ENCODE results near the gene TTC9B.

TTC9B gene

GRCh38 chr19:40247735-40248262 lies 29.6 kb upstream of the TTC9B start:
- DNase-seq (ENCODE audit: low read depth), result no peak

GRCh38 chr19:40247178-40247577 lies 29.0 kb upstream of the TTC9B start:
- DNase-seq (ENCODE audit: low read depth), result no peak

DNA sequence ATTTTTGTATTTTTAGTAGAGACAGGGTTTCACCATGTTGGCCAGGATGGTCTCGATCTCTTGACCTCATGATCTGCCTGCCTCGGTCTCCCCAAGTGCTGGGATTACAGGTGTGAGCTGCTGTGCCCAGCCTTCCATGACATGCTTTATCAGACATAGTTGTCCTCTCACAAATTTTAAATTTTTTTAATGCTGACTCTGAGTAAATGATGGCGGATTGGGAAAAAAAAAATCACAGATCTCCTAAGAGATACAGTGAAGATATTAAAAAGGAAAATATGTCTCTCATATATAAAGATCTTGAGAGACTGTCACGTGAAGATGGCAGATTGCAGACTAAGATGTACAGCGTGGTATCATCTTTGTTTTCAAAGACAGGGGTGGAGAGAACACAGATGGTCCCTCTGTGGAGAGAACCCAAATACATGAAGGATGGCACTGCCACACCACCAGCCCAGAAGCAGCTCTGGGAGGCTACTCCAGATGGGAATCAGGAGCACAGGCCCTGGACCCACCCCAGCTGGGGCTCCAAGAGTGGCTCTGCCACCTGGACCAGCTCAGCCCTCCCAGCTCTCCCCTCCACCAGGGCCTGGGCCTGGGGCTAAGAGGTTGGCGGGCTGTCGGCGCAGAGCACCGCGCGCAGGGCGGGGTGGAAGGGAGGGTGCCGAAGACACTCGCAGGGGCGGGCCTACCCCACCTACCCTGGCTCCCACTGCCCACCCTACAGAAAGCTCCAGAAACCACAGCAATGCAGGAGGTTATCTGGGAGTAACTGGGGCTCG lies 28.3 kb upstream of the TTC9B start:
- no peak for DNase-seq (ENCODE audit: low read depth)

DNA sequence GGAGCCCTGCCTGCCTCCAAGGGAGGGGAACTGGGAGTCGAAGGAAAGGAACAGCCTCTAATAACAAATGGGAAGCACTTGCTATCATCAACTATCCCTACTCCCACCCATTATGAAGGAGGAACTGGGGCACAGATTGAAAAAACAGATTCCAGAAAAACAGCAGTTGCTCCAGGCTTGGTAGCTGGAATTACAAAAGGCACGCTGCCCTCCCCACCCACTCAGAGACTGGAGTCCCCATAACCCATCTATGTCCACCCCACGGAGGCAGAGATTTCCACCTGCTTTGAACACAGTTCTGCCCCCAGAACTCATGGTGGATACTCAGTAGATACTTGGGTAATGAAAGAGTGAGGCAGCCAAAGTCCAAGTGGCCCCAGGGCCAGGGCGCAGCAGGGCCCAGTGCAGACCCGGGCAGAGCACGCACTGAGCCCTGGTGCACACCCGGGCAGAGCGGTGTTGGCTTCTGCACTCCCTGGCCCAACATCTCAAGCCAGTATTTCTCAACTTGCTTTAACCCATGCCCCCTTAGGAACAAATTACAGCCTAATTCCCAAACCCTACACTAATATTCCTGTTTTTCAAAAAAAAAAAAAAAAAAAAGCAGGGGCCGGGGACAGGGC lies 27.4 kb upstream of the TTC9B start:
- no peak for DNase-seq (ENCODE audit: low read depth)

GRCh38 chr19:40244579-40245317 lies 26.6 kb upstream of the TTC9B start:
- no peak for DNase-seq (ENCODE audit: low read depth)

GRCh38 chr19:40243181-40243580 lies 25.0 kb upstream of the TTC9B start:
- DNase-seq (ENCODE audit: low read depth), result no peak

DNA sequence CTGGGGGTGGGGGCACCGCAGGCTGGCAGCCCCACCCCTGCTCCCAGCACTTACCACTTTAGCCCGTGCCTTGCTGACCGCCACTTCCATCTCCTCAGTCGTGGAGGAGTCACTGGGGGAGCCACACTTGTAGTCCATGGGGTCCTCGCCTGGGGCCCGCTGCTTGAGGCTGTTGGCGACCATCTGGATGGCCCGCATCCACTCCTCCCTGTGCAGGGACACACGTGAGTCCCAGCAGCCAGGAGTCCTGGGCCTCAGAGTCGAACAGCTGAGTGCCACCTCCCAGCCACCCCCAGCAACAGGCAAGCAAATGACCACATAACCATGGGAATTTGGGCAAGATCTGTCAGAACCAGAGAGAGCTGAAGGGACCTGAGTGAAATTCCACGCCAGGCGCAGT lies 24.3 kb upstream of the TTC9B start:
- DNase-seq (ENCODE audit: low read depth), result no peak

DNA sequence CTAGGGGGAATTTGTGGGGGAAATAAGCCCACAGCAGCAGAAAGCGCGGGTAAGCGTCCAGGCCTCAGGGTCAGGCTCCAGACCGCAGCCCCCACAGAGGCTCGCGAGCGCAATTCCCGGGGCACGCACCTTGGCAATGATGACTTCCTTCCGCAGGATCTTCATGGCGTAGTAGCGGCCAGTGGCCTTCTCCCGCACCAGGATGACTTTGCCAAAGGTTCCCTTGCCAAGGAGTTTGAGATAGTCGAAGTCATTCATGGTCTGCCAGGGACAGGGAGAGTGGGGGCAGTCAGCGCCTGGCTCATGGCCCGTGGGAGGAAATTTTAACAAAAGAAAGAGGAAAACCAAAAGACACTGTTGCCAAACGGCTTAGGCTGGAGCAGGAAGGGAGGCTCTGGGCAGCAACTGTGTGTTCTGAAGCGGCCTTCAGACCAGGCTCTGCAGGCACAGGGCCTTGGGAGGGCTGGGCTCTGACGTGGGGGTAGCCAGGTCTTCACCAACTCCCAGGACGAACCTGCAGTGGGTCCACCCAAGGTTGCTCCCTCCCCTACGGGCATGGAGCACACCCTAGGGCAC lies 23.7 kb upstream of the TTC9B start:
- no peak for DNase-seq (ENCODE audit: low read depth)

GRCh38 chr19:40241125-40241808 lies 23.1 kb upstream of the TTC9B start:
- DNase-seq (ENCODE audit: low read depth), result no peak

GRCh38 chr19:40240332-40240731 lies 22.1 kb upstream of the TTC9B start:
- DNase-seq (ENCODE audit: low read depth), result no peak

DNA sequence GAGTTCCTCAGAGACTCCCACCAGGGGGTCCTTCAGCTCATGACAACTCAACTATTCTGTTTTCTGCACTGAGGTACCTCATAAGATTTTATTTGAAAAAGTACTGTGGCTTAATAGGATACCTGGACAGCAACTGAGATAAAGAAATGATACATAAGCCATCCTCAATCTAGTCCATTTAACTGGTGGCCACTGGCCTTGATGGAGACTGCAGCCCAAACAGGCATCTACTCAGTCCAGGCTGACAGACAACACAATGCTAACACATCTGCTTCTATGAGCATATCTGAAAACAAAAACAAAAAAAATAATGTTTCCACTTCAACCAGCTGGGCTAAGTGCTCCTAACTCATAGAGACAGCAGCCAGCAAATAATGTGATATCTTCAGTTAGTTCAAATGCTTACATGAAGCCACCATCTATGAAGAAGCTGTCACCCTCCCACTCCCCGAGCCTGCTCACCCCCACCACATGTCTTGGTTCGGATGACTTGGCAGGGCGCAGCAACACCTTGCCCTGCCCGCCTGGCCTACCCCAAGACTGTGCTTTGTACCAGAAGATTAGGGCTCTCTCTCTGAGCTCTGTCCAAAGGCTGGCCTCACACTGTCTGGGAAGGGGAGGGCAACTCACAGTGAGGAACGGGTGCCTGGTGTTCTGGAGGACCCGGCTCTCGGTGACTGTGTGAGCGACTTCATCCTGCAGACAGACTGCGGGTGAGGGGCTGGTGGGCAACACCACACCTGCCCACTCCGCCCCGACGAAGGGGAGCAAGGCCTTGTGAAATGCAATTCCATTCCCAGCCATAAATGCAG lies 21.4 kb upstream of the TTC9B start:
- DNase-seq (ENCODE audit: low read depth), result no peak

GRCh38 chr19:40238775-40239174 lies 20.6 kb upstream of the TTC9B start:
- DNase-seq (ENCODE audit: low read depth), result no peak

DNA sequence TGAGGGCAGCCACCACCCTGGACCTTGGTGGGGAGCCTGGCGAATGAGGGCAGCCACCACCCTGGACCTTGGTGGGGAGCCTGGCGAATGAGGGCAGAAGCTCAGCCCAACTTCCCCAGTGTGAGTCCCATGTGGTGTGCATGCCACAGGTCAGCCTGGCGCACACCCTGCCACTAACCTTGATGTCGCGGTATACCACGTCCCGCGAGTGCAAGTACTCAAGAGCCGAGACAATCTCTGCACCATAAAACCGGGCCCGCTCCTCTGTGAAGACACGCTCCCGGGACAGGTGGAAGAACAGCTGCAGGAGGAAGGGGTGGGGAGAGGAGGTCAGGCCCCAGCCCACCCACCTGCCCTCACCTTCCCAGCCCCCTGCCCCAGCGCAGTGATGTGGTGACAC lies 19.6 kb upstream of the TTC9B start:
- DNase-seq (ENCODE audit: low read depth), result no peak

DNA sequence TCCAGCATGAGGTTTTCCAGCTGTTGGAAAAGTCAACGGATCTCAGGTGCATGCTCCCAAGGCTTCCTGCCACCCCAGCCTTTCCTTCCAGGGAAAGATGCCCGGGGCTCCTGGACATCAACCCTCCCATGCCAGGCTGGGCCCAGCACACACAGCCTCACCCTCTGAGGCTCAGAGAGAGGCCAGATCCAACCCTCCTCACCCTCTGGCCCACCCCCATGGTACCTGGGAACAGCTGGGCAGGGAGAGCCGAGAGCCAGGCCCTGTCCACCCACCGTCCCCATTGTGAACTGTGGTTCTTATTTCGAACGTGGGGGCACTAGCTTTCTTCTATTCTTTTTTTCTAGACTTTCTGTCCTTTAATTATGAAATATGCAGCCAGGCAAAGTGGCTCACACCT lies 18.2 kb upstream of the TTC9B start:
- no peak for DNase-seq (ENCODE audit: low read depth)

- DNase-seq (ENCODE audit: low read depth), result no peak
Measured at GRCh38 chr19:40236026-40236355, 17.8 kb upstream of the TTC9B start.

DNA sequence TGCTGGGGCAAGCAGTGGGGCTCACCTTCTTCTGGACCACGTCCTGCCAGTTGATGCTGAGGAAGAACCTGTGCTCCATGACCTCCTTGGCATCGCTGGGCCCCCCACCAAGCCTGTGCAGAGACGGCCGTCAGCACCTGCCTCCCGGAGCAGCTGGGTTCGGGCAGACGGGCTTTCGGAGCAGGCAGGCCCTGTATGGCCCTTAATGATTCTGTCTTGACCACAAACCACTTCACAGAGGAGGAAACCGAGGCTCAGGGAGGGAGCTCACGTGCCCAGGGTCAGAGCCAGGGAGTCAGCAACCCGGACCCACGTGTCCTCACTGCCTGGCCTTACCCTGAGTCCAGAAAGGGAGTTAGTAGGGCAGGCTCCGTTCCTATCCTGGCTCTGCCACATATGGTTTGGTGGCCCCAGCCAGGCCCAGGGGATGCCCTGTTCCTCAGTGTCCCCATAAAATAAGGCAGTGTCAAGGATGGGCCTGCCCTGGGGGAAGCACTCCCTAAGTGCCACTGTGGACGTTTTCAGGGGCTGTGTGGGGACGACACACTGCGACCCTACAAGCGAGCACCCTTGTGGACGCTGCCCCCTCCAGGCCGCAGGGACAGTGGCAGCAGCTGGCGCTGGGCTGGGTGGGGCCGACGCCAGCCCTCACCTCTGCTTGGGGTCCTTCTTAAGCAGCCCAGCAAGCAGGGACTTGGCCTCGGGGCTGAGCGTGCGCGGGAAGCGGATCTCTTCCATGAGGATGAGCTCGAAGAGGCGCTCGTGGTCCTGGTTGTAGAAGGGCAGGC lies 17.2 kb upstream of the TTC9B start:
- DNase-seq (ENCODE audit: low read depth), result no peak

DNA sequence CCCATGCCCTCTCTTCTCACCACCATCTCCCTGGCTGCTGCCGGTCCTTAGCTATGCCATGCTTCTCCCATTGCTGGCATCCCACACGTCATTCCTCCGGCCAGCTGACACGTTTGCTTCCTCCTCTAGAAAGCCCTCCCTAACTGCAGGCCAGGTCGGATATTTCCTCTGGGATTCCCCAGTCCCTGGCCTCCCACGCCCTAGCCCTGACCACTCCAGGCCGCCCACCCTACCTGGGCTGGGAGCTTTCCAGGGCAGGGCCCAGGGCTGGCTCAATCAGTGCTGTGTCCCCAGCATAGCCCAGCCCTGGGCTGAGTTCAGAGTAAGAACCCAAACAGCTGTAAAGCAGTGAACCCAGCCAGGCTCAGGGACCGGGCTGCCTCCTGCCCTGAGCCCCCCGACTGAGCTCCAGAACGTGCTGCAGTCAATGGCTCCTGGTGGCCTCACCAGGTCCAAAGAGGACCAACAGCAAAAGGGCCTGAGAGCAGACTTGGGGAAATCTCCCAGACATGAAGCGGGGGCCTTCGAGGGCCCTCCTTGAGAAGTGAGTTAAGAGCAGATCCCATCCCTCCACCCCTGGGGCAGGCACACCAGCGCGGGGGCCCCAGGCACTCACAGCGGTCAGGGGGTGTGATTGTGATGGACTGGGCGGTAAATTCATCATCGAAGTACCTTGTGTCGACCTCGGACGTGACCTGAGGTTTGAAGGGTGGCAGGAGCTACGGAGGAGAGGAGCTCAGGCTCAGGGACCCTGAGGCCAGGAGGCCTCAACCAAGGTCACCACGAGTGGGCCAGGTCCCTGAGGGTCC lies 16.4 kb upstream of the TTC9B start:
- no peak for DNase-seq (ENCODE audit: low read depth)

DNA sequence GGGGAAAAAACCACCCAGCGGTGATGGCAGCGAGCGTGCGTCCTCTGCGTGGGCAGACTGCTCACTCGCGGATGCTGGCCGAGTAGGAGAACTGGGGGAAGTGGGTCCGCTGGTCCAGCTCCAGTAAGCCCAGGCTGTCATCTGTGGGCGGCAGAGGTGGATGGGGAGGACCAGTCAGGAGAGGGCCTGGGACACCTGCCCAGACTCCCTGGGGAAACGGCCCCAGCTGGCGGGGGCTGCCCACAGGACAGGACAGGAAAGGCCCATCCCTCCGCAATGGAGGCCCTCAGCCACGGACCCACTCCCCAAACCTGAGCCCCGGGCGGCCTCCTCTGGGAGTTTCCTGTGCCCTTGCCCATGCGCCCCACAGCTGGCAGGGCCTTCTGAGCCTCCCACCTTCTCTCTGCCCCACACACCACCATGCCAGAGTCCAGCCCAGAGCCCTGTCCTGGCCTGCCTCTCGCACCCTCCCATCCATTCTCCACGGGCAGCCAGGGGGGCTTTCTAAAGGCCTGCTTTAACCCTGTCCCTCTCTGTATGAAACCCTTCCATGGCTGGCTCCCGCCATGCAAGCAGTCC lies 15.7 kb upstream of the TTC9B start:
- DNase-seq (ENCODE audit: low read depth), result no peak

Data from stimulated activated CD8-positive, alpha-beta memory T cell treated with anti-CD3 and anti-CD28 coated beads, Interleukin-15, amount 100 ng/mL, for 1 hour (primary cell).